ENCODE results near the gene SPDYE4.

SPDYE4 gene

GRCh38 chr17:8736796-8737195 is 21.6 kb downstream of the SPDYE4 start:
- DNase-seq, result no peak

GRCh38 chr17:8736362-8736761 is 22.0 kb downstream of the SPDYE4 start:
- no peak for DNase-seq

- no peak for DNase-seq
Measured at GRCh38 chr17:8735336-8735939, 22.9 kb downstream of the SPDYE4 start.

GRCh38 chr17:8734876-8735275 is 23.5 kb downstream of the SPDYE4 start:
- DNase-seq, result no peak

GRCh38 chr17:8732406-8733085 is 25.8 kb downstream of the SPDYE4 start:
- DNase-seq, result no peak

- no peak for DNase-seq
Measured at GRCh38 chr17:8729860-8730259, 28.5 kb downstream of the SPDYE4 start.

GRCh38 chr17:8729421-8729820 is 28.9 kb downstream of the SPDYE4 start:
- no peak for DNase-seq

- no peak for DNase-seq
Measured at GRCh38 chr17:8728971-8729370, 29.4 kb downstream of the SPDYE4 start.

GRCh38 chr17:8728251-8728938 is 30.0 kb downstream of the SPDYE4 start:
- no peak for DNase-seq

- DNase-seq, result no peak
Measured at GRCh38 chr17:8726941-8727555, 31.3 kb downstream of the SPDYE4 start.

GRCh38 chr17:8725881-8726876 is 32.2 kb downstream of the SPDYE4 start:
- no peak for DNase-seq

GRCh38 chr17:8724451-8724850 is 33.9 kb downstream of the SPDYE4 start:
- no peak for DNase-seq

- DNase-seq, result no peak
Measured at GRCh38 chr17:8720596-8720995, 37.8 kb downstream of the SPDYE4 start.

- DNase-seq, result no peak
Measured at GRCh38 chr17:8719291-8720246, 38.8 kb downstream of the SPDYE4 start.

- DNase-seq, result no peak
Measured at GRCh38 chr17:8718001-8718563, 40.3 kb downstream of the SPDYE4 start.

GRCh38 chr17:8713878-8714277 is 44.5 kb downstream of the SPDYE4 start:
- no peak for DNase-seq

- DNase-seq, result no peak
Measured at GRCh38 chr17:8713315-8713714, 45.0 kb downstream of the SPDYE4 start.

GRCh38 chr17:8712698-8713097 is 45.6 kb downstream of the SPDYE4 start:
- DNase-seq, result no peak

GRCh38 chr17:8711291-8711690 is 47.1 kb downstream of the SPDYE4 start:
- DNase-seq, result no peak

GRCh38 chr17:8710813-8711212 is 47.5 kb downstream of the SPDYE4 start:
- no peak for DNase-seq

GRCh38 chr17:8709006-8709405 is 49.3 kb downstream of the SPDYE4 start:
- DNase-seq, result no peak

Measured in activated CD4-positive, alpha-beta T cell treated with anti-CD3 and anti-CD28 coated beads, Interleukin-2, amount 50 U/mL, for 4 hours (primary cell).